Ovary (tissue), 9 donors: Measurements from ENCODE around the gene PRKCH. TPM values are rescaled to one million over a fixed set of nuclear protein-coding genes. Genes with fewer than 3 reads are reported as not detected.
"Not testable (repeated sequence)": the region's sequence is repeated elsewhere in the genome, so short reads cannot be mapped to it uniquely, and the experiment has no call there.

Experiments
- DNase-seq, 5 donors: peaks; one replicate each; pipeline ENCODE4 v3.0.0-alpha.2; 2019 to 2020
- H3K27ac ChIP-seq, 2 donors: fragments of 200-600 bp; one replicate each; pipeline versions ENCODE4 v1.5.1 to v1.8.0; 2019 to 2022
- H3K27me3 ChIP-seq: fragments of 200-600 bp; one replicate; pipeline ENCODE4 v1.8.0; 2022
- H3K36me3 ChIP-seq: fragments of 200-600 bp; sonication (generic); one replicate; pipeline ENCODE4 v1.5.1; 2019
- H3K4me1 ChIP-seq: one replicate; pipeline ENCODE4 v1.8.1; 2013; ENCODE audit warnings: mild to moderate bottlenecking, moderate library complexity; ENCODE audit not compliant: insufficient read depth
- H3K4me3 ChIP-seq: fragments of 200-600 bp; sonication (generic); one replicate; pipeline ENCODE4 v1.5.1; 2017
- H3K9me3 ChIP-seq, 2 donors: fragments of 200-600 bp in 1 of 2; sonication (generic) in 1 of 2; one replicate each; pipeline versions ENCODE4 v1.5.1 to v1.8.1; 2013 to 2019; ENCODE audit warnings: mild to moderate bottlenecking in 1 of 2, moderate library complexity in 1 of 2
- CTCF ChIP-seq, 3 donors: fragments of 450-650 bp in 2 of 3; fragments of 200-600 bp in 1 of 3; IDR thresholded peaks; one replicate each; pipeline versions ENCODE4 v1.5.1 to v1.8.0; 2016 to 2022; ENCODE audit warnings: antibody characterized with exemption in 3 of 3, mild to moderate bottlenecking in 1 of 3
- EP300 ChIP-seq: sonication (generic); formaldehyde crosslinking; IDR thresholded peaks from one replicate; pipeline ENCODE4 v1.6.1; 2017; ENCODE audit warnings: antibody characterized with exemption
- POLR2A ChIP-seq: fragments of 450-650 bp; IDR thresholded peaks from one replicate; pipeline ENCODE4 v1.6.1; 2017; ENCODE audit warnings: antibody characterized with exemption, mild to moderate bottlenecking, moderate library complexity
- WGBS, 3 donors: extraction: QIAGEN DNeasy Blood & Tissue Kit in 1 of 3; methylation state at CpG; one replicate each; pipeline versions ENCODE4 v1.1.5 to v1.1.7; 2013 to 2017; 5-methylcytosine and 5-hydroxymethylcytosine counted together
- intact Hi-C, 4 donors: fragments of 100-400 bp; cut with DNase I; formaldehyde crosslinking; loops; one replicate each; pipeline versions ENCODE4 v1.11.0 to v1.15.1; 2022 to 2023
- polyA plus RNA-seq, 2 donors: library from polyadenylated mRNA; stranded (reverse); fragments of 200-250 nt in 1 of 2; fragments of 350-450 nt in 1 of 2; fragmentation: Illumina TruSeq in 1 of 2; extraction: RNeasy Lipid Tissue Mini Kit (QIAGEN cat#74804) in 1 of 2; gene quantifications; one replicate each; pipeline ENCODE4 v1.2.3, GENCODE V29; 2013 to 2014
- total RNA-seq, 7 donors: library from RNA; depleted of rRNA in 2 of 7; stranded (reverse); fragments of >200 nt in 2 of 7; fragmentation: NEBNext Ultra II Directional in 3 of 7; extraction: Animal tissue kit (Norgen Biotek cat#: 25700) in 3 of 7; gene quantifications; one replicate each; pipeline versions ENCODE4 v1.1.0 to v1.2.4, GENCODE V29; 2016 to 2023
- donor health status: DM: no; HTN: no; CAD: no; lungs with moderate emphysema.
- donor health status: DM: no; HTN: no; CAD: no.
- donor health status: Bipolar disorder and iron deficiency.
- donor health status: DM: yes; HTN: yes; CAD: no.
- donor health status: DM: no; HTN: no; CAD: no.
- donor health status: DM: yes; HTN: yes; CAD: no.

PRKCH gene
- total and polyA plus RNA-seq, 9 donors: 8.4 to 47.6 (median 15.9) TPM

DNA sequence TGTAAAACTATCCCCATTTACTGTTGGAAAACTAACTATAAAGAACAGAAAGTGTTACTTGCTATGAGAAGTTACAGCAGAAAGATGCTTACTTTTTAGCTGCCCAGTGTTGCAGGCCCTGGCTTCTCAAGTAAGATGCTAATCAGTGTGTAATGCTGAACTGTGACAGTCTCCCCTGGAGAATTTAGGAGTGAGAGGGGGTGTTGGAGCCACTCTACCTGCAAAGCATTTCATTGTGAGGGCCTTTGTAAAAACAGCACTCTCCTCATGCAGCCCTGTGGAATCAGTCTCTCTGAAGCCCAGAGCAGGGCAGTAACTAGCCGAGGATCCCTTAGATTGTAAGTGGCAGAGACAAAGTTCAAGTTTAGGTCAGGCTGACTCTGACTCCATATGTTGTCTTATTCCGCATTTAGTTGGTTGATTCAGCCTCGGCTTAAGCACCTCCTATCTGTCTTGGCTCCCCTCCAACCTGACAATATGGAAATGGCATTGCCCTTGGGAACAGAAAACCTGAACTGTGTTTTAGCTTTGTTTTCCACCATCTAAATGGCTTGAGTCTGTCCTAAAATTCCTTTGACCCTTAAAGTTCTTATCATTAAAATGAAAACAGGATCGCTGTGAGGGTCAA lies 141.3 kb downstream of the PRKCH start:
- intact Hi-C loops: loop anchor here in 3 of 4 donors (5.0 to 10.0 kb wide), 3 partner anchors 265 to 375 kb away; no protein-coding TSS in a partner anchor
- H3K4me1 ChIP-seq: peaks cover 4% of the 10 kb centered on the region
- no peaks in the 10 kb centered on the region for H3K9me3 ChIP-seq
- no peaks in the 10 kb centered on the region for H3K27me3 ChIP-seq
- no peak overlapping the region for H3K4me3 ChIP-seq
- no peaks in the 10 kb centered on the region for H3K36me3 ChIP-seq
- H3K27ac ChIP-seq: no peak overlapping the region
- no peak for DNase-seq
- TF ChIP-seq CTCF (IDR thresholded peaks at IDR 0.05) (no peak), EP300 (no peak), POLR2A (no peak)
- WGBS, 3 donors: 42 to 61% (median 43%) methylated on average over 4 of the region's 4 CpGs

- no peak overlapping the region for H3K4me3 ChIP-seq
- 90 to 92% (median 91%) methylated on average over 3 of the region's 3 CpGs for WGBS, 3 donors
- TF ChIP-seq CTCF (IDR thresholded peaks at IDR 0.05) (no peak), EP300 (no peak), POLR2A (no peak)
- intact Hi-C loops: loop anchor here in 3 of 4 donors (5.0 to 10.0 kb wide), 3 partner anchors 264 to 374 kb away; no protein-coding TSS in a partner anchor
- H3K27ac ChIP-seq: no peak overlapping the region
- peaks cover 4% of the 10 kb centered on the region for H3K4me1 ChIP-seq
- H3K9me3 ChIP-seq: no peaks in the 10 kb centered on the region
- no peaks in the 10 kb centered on the region for H3K36me3 ChIP-seq
- DNase-seq: no peak
- H3K27me3 ChIP-seq: no peaks in the 10 kb centered on the region
These were observed 142.4 kb downstream of the PRKCH start for GRCh38 chr14:61463664-61464285.

DNA sequence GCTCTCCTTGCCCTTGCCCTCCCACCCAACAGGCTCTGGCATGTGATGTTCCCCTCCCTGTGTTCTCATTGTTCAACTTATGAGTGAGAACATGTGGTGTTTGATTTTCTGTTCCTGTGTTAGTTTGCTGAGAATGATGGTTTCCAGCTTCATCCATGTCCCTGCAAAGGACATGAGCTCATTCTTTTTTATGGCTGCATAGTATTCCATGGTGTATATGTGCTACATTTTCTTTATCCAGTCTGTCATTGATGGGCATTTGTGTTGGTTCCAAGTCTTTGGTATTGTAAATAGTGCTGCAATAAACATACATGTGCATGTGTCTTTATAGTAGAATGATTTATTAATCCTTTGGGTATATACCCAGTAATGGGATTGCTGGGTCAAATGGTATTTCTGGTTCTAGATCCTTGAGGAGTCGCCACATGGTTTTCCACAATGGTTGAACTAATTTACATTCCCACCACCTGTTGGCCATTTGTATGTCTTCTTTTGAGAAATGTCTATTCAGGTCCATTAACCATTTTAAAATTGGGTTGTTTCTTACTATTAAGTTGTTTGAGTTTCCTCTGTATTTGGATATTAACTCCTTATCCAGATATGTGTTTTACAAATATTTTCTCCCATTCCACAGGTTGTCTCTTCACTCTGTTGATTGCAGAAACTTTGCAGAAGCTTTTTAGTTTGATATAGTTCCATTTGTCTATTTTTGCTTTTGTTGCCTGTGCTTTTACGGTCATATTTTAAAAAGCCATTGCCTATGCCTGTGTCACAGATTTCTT lies 143.4 kb downstream of the PRKCH start:
- DNase-seq, H3K27ac ChIP-seq, H3K36me3 ChIP-seq, H3K9me3 ChIP-seq, H3K4me3 ChIP-seq, H3K27me3 ChIP-seq, H3K4me1 ChIP-seq: not testable (repeated sequence)
- 96 to 100% (median 99%) methylated on average over 2 of the region's 2 CpGs for WGBS, 3 donors
- intact Hi-C loops: loop anchor here in 3 of 4 donors (5.0 to 10.0 kb wide), 3 partner anchors 263 to 373 kb away; no protein-coding TSS in a partner anchor

GRCh38 chr14:61466249-61466904 lies 145.0 kb downstream of the PRKCH start:
- intact Hi-C loops: loop anchor here in 1 of 4 donors (10.0 kb wide), 1 partner anchor 268 kb away; no protein-coding TSS in a partner anchor
- Histone ChIP-seq H3K27me3 (no peaks in the 10 kb centered on the region), H3K4me3 (no peak overlapping the region), H3K9me3 (no peaks in the 10 kb centered on the region), H3K4me1 (peaks cover 9% of the 10 kb centered on the region), H3K27ac (no peak overlapping the region), H3K36me3 (no peaks in the 10 kb centered on the region)
- 63 to 73% (median 65%) methylated on average over 17 of the region's 17 CpGs for WGBS, 3 donors
- peak; percentile 52 to 89 (median 84) for DNase-seq
- no peak for TF ChIP-seq CTCF (IDR thresholded peaks at IDR 0.05)
- no peak for TF ChIP-seq POLR2A
- TF ChIP-seq EP300: peak; percentile 97
